T-cell (primary cell): ENCODE measurements around the gene SPATS2. TPM values are rescaled to one million over a fixed set of nuclear protein-coding genes. Genes with fewer than 3 reads are reported as not detected.
A peak's percentile ranks its signal among the peaks of the same experiment; 100 is the strongest.

Source experiments
- ATAC-seq, 4 experiments: fragments of 200-7000 bp in 3 of 4; fragments of 150-1000 bp in 1 of 4; cut with Tn5 transposase; replicated peaks in 1 of 4; 1 replicate in 3 of 4; 2 replicates in 1 of 4; pipeline ENCODE4 v1.10.0; 2021; ENCODE audit warnings: moderate library complexity in 3 of 4, mild to moderate bottlenecking in 2 of 4, moderate number of reproducible peaks in 1 of 4
- CTCF ChIA-PET, 2 donors: fragments of 300-600 bp; sonication (Branson Sonifier 250); formaldehyde crosslinking; loops; one replicate each; lab custom pipeline; 2022; ENCODE audit warnings: antibody characterized with exemption in 2 of 2; lab: Charles Lee
- POLR2A ChIA-PET, 2 donors: fragments of 300-600 bp; sonication (Branson Sonifier 250); formaldehyde crosslinking; loops; one replicate each; lab custom pipeline; 2022; ENCODE audit warnings: antibody characterized with exemption in 2 of 2; lab: Charles Lee
- DNase-seq, 35 experiments: peaks; one replicate each; pipeline versions ENCODE4 v3.0.0 to v3.0.0-alpha.2; 2013 to 2023
- H3K27ac ChIP-seq: one replicate; pipeline ENCODE4 v1.5.1; 2013; ENCODE audit warnings: low read length
- H3K27me3 ChIP-seq, 2 experiments: replicated peaks in 1 of 2; 1 replicate in 1 of 2; 2 replicates in 1 of 2; pipeline versions ENCODE4 v1.6.1 to v1.7.0; 2013; ENCODE audit warnings: low read length in 1 of 2, mixed read lengths in 1 of 2; ENCODE audit not compliant: control insufficient read depth in 2 of 2, insufficient read depth in 2 of 2; ENCODE audit errors: extremely low read depth in 1 of 2
- H3K36me3 ChIP-seq, 2 donors: 1 replicate in 1 of 2; 2 replicates in 1 of 2; pipeline versions ENCODE4 v1.6.1 to v1.7.0; 2013; ENCODE audit warnings: low read length in 1 of 2; ENCODE audit not compliant: control insufficient read depth in 2 of 2, insufficient read depth in 1 of 2; ENCODE audit errors: extremely low read depth in 1 of 2
- H3K4me1 ChIP-seq, 2 experiments: 1 replicate in 1 of 2; 2 replicates in 1 of 2; pipeline versions ENCODE4 v1.6.1 to v1.7.0; 2013; ENCODE audit warnings: low read length in 2 of 2, mixed read lengths in 1 of 2; ENCODE audit not compliant: insufficient read depth in 2 of 2, control insufficient read depth in 1 of 2; ENCODE audit errors: extremely low read depth in 1 of 2
- H3K4me3 ChIP-seq, 2 donors: 1 replicate in 1 of 2; 2 replicates in 1 of 2; pipeline versions ENCODE4 v1.5.1 to v1.7.0; 2013; ENCODE audit warnings: mild to moderate bottlenecking in 2 of 2, low read length in 1 of 2, moderate library complexity in 1 of 2; ENCODE audit not compliant: control insufficient read depth in 1 of 2; ENCODE audit errors: extremely low read depth in 1 of 2
- H3K9me3 ChIP-seq: 2 replicates; pipeline ENCODE4 v1.7.0; 2013
- H3K27ac Mint-ChIP-seq, 2 donors: one replicate each; pipeline ENCODE4 v1.8.0; 2020 to 2021; ENCODE audit warnings: mild to moderate bottlenecking in 2 of 2, mixed read lengths in 2 of 2
- H3K27me3 Mint-ChIP-seq, 2 donors: one replicate each; pipeline ENCODE4 v1.8.0; 2021 to 2022; ENCODE audit warnings: mixed read lengths in 2 of 2
- H3K36me3 Mint-ChIP-seq: one replicate; pipeline ENCODE4 v1.8.0; 2021; ENCODE audit warnings: mixed read lengths
- H3K4me1 Mint-ChIP-seq, 3 donors: one replicate each; pipeline ENCODE4 v1.8.0; 2020 to 2022; ENCODE audit warnings: mixed read lengths in 3 of 3, mild to moderate bottlenecking in 1 of 3
- H3K4me3 Mint-ChIP-seq, 3 donors: one replicate each; pipeline ENCODE4 v1.8.0; 2020 to 2022; ENCODE audit warnings: mild to moderate bottlenecking in 3 of 3, mixed read lengths in 3 of 3, moderate library complexity in 3 of 3
- H3K9me3 Mint-ChIP-seq, 3 donors: one replicate each; pipeline ENCODE4 v1.8.0; 2020 to 2022; ENCODE audit warnings: mixed read lengths in 3 of 3
- WGBS: methylation state at CpG from one replicate; pipeline ENCODE4 v1.1.5; 2013; ENCODE audit warnings: missing lambda C conversion rate; ENCODE audit not compliant: insufficient coverage; 5-methylcytosine and 5-hydroxymethylcytosine counted together
- total RNA-seq, 35 experiments: library from RNA in 6 of 35; stranded (reverse) in 6 of 35; fragments of 120-200 nt in 1 of 35; gene quantifications; one replicate each; pipeline versions ENCODE4 v1.2.1 to v1.2.4 and lab custom pipeline; 2013 to 2026

The SPATS2 gene
- total RNA-seq, 5 donors from 2014 or later (not counting 1 experiment from before 2014, with no cell fraction given): 5.4 to 11.4 (median 7.4) TPM

GRCh38 chr12:49344486-49345050, 22.7 kb upstream of the SPATS2 start:
- Mint-ChIP-seq H3K4me1 (peaks cover 38 to 55% (median 45%) of the 10 kb centered on the region in 3 donors), H3K27ac (no peak overlapping the region), H3K27me3 (peaks cover 32 to 66% of the 10 kb centered on the region in 2 donors), H3K9me3 (no peaks in the 10 kb centered on the region), H3K36me3 (no peaks in the 10 kb centered on the region), H3K4me3 (peak overlapping the region in 1 of 3 donors; percentile 73)
- H3K36me3 ChIP-seq: no peaks in the 10 kb centered on the region
- POLR2A ChIA-PET: no interaction called here
- ATAC-seq (no peak), DNase-seq (no peak)
- no peaks in the 10 kb centered on the region for H3K9me3 ChIP-seq
- H3K27me3 ChIP-seq: peaks cover 25 to 91% of the 10 kb centered on the region in 2 experiments
- no CpG with 5 or more reads among the region's 15 CpGs for WGBS
- no peak overlapping the region for H3K4me3 ChIP-seq
- no peak overlapping the region for H3K27ac ChIP-seq
- peaks cover 32 to 64% of the 10 kb centered on the region in 2 experiments for H3K4me1 ChIP-seq
- CTCF ChIA-PET: interaction anchor here in 1 of 2 donors (3.5 kb wide), 1 partner anchor 12 kb away, joined by 12 read pairs; no protein-coding TSS in a partner anchor

GRCh38 chr12:49345051-49345824, 22.0 kb upstream of the SPATS2 start:
- POLR2A ChIA-PET: no interaction called here

GRCh38 chr12:49345825-49346658, 21.2 kb upstream of the SPATS2 start:
- no peaks in the 10 kb centered on the region for H3K36me3 ChIP-seq
- DNase-seq: no peak
- WGBS: 4% methylated on average over 42 of the region's 61 CpGs
- H3K4me1 ChIP-seq: peaks cover 32 to 64% of the 10 kb centered on the region in 2 experiments
- no peaks in the 10 kb centered on the region for H3K9me3 ChIP-seq
- Mint-ChIP-seq H3K9me3 (no peaks in the 10 kb centered on the region), H3K4me3 (peak overlapping the region; percentile 58 to 80 (median 73)), H3K27me3 (peaks cover 33 to 68% of the 10 kb centered on the region in 2 donors), H3K27ac (no peak overlapping the region), H3K4me1 (peaks cover 32 to 51% (median 45%) of the 10 kb centered on the region in 3 donors), H3K36me3 (no peaks in the 10 kb centered on the region)
- CTCF ChIA-PET: interaction anchor here (0.6 to 3.2 kb wide), 7 partner anchors 11 to 80 kb away, joined by 3 to 20 read pairs (median 5); no protein-coding TSS in a partner anchor
- no peak overlapping the region for H3K27ac ChIP-seq
- POLR2A ChIA-PET: no interaction called here
- peak overlapping the region; percentile 47 to 86 for H3K4me3 ChIP-seq
- peaks cover 25 to 96% of the 10 kb centered on the region in 2 experiments for H3K27me3 ChIP-seq
- ATAC-seq: no peak

More at GRCh38 chr12:49345051-49345824, 22.0 kb upstream of the SPATS2 start:
- Histone ChIP-seq H3K27ac (no peak overlapping the region), H3K4me1 (peaks cover 32 to 64% of the 10 kb centered on the region in 2 experiments), H3K4me3 (peak overlapping the region; percentile 26 to 71), H3K36me3 (no peaks in the 10 kb centered on the region), H3K9me3 (no peaks in the 10 kb centered on the region), H3K27me3 (peaks cover 25 to 91% of the 10 kb centered on the region in 2 experiments)
- WGBS: 6% methylated on average over 28 of the region's 70 CpGs
- H3K9me3 Mint-ChIP-seq: no peaks in the 10 kb centered on the region
- H3K4me3 Mint-ChIP-seq: peak overlapping the region; percentile 58 to 80 (median 73)
- CTCF ChIA-PET: interaction anchor here (0.6 to 3.2 kb wide), 3 partner anchors 15 to 79 kb away, joined by 3 to 20 read pairs (median 5); no protein-coding TSS in a partner anchor
- no peak for DNase-seq
- no peak overlapping the region for H3K27ac Mint-ChIP-seq
- no peak for ATAC-seq
- H3K27me3 Mint-ChIP-seq: peaks cover 32 to 66% of the 10 kb centered on the region in 2 donors
- H3K4me1 Mint-ChIP-seq: peaks cover 38 to 55% (median 45%) of the 10 kb centered on the region in 3 donors
- no peaks in the 10 kb centered on the region for H3K36me3 Mint-ChIP-seq

GRCh38 chr12:49346659-49347310, 20.5 kb upstream of the SPATS2 start, which contains the start of gene DNAJC22:
Gene DNAJC22 (plus strand): TSS chr12:49346888. CDS start chr12:49348873, 1,985 bp downstream.
- Mint-ChIP-seq H3K4me3 (peak within 1 kb of the TSS; percentile 73 to 80 (median 80)), H3K27me3 (peaks cover 36 to 75% of the 10 kb centered on the region in 2 donors), H3K36me3 (no peaks in the 10 kb centered on the region), H3K27ac (peak within 1 kb of the TSS in 1 of 2 donors; percentile 43), H3K9me3 (no peaks in the 10 kb centered on the region), H3K4me1 (peaks cover 32 to 51% (median 45%) of the 10 kb centered on the region in 3 donors)
- Histone ChIP-seq H3K27ac (no peak within 1 kb of the TSS), H3K36me3 (no peaks in the 10 kb centered on the region), H3K4me3 (peak within 1 kb of the TSS; percentile 47 to 86), H3K27me3 (peaks cover 23 to 96% of the 10 kb centered on the region in 2 experiments), H3K4me1 (peaks cover 32 to 63% of the 10 kb centered on the region in 2 experiments), H3K9me3 (no peaks in the 10 kb centered on the region)
- WGBS: 1% methylated on average over 41 of the region's 47 CpGs
- DNase-seq (peak in 3 of 35 experiments; percentile 32 to 48 (median 44)), ATAC-seq (peak; percentile 29 to 52 (median 36))
- CTCF ChIA-PET: interaction anchor here (0.5 to 3.2 kb wide), 12 partner anchors 11 to 354 kb away, joined by 3 to 22 read pairs (median 5); partner anchors contain the start of genes PRPH (in 1 of the 2) and SPATS2 (in 1 of the 2)
- POLR2A ChIA-PET: interaction anchor here in 1 of 2 donors (0.5 kb wide), 1 partner anchor 31 kb away, joined by 4 read pairs; no protein-coding TSS in a partner anchor

- Histone ChIP-seq H3K4me3 (peak overlapping the region; percentile 47 to 86), H3K9me3 (no peaks in the 10 kb centered on the region), H3K27me3 (peaks cover 23 to 92% of the 10 kb centered on the region in 2 experiments), H3K27ac (no peak overlapping the region), H3K36me3 (no peaks in the 10 kb centered on the region), H3K4me1 (peaks cover 31 to 56% of the 10 kb centered on the region in 2 experiments)
- H3K27me3 Mint-ChIP-seq: peaks cover 40 to 75% of the 10 kb centered on the region in 2 donors
- DNase-seq (peak; percentile 44 to 85 (median 71)), ATAC-seq (peak; percentile 80 to 86 (median 82))
- ChIA-PET POLR2A (interaction anchor here (0.5 to 1.0 kb wide), 4 partner anchors 10 to 766 kb away, joined by 3 to 22 read pairs (median 4); no protein-coding TSS in a partner anchor), CTCF (interaction anchor here (0.5 to 3.2 kb wide), 22 partner anchors 10 to 664 kb away, joined by 3 to 22 read pairs (median 4); partner anchors contain the start of genes C1QL4 (in 1 of the 2), PRPH (in 1 of the 2), SPATS2 (in 1 of the 2) and TROAP (in 1 of the 2))
- no peaks in the 10 kb centered on the region for H3K36me3 Mint-ChIP-seq
- H3K4me1 Mint-ChIP-seq: peaks cover 32 to 49% (median 42%) of the 10 kb centered on the region in 3 donors
- peak overlapping the region in 1 of 2 donors; percentile 43 for H3K27ac Mint-ChIP-seq
- WGBS: 22% methylated on average over 23 of the region's 37 CpGs
- peak overlapping the region; percentile 73 to 80 (median 80) for H3K4me3 Mint-ChIP-seq
- H3K9me3 Mint-ChIP-seq: no peaks in the 10 kb centered on the region
These were observed 19.7 kb upstream of the SPATS2 start for GRCh38 chr12:49347311-49348193.
